Measurements from ENCODE around the gene GPR84. TPM values are rescaled to one million over a fixed set of nuclear protein-coding genes. Genes with fewer than 3 reads are reported as not detected.

Gene GPR84
- total and polyA plus RNA-seq, 9 of the 15 experiments (the other 6 are each of a cell fraction or from before 2014, with no cell fraction given): 0.07 to 0.18 (median 0.11) TPM; not detected in 5

DNA sequence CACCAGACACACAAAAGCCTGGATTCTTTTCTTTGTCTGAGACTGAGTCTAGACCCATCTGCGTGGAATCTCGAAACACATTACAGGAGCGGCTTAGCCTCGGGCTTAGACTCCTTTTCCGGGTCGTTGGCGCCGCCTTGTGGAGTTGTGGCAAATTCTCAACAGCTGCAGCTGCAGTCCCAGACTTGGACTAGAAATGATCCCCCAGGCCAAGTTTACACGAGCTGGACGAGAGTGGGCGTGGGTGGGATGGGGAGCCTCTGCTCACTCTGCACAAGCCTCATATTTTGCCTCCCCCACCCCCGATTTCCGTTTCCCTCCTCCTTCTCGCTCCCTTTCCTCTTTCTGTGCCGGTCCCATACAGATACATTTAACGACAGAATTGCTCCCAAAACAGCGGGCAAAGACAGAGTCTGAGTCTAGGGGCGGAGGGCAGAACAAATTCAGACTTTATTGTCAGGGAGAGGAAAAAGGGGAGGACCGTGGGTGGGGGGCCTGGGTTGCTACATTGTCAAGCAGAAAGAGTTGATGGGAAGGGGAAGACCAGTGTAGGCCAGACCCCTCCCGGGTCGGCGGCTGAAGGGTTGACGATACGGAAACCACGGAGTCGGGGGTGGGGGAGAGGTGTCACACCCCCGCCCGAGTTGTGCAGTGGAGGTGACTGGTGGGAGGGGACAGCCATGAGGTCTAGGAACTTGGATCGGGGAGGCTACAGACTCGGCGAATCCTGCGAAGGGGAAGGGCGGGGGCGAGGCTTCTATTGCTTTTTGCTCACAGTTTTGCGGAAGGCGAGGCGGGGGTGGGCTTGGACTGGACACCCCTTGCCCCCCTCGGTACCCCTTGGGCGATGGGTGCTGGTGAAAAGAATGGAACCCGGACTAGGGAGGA lies 4.7 kb upstream of the GPR84 start (continued):
- TF ChIP-seq ZNF644 (tag; IDR thresholded peaks at IDR 0.05; ENCODE audit: low read depth) (no peak), CAMTA2 (CRISPR knock-in tag; conservative IDR thresholded peaks at IDR 0.05) (no peak), MEF2A (IDR thresholded peaks at IDR 0.05; ENCODE audit: control insufficient read depth, low read depth, low read length) (0 out of 2 replicates have a peak, but pooled peaks have one; percentile 11), CBX8 (IDR thresholded peaks at IDR 0.05; ENCODE audit: borderline replicate concordance, extremely low read depth, low read depth, low read length, poor library complexity, severe bottlenecking) (no peak), SIN3B (IDR thresholded peaks at IDR 0.05; ENCODE audit: low read depth) (no peak), SLC30A9 (CRISPR knock-in tag; IDR thresholded peaks at IDR 0.05) (no peak), ETV6 (IDR thresholded peaks at IDR 0.05; ENCODE audit: borderline replicate concordance in 1 of 2, low read depth in 2 of 2, low read length in 1 of 2) (no peak; a peak in 1 of 4 replicates), ETV6 (CRISPR knock-in tag; IDR thresholded peaks at IDR 0.05; ENCODE audit: borderline replicate concordance) (0 out of 2 replicates have a peak, but pooled peaks have one; percentile 18), ZNF134 (CRISPR knock-in tag; conservative IDR thresholded peaks at IDR 0.05) (no peak), ZNF583 (CRISPR knock-in tag; IDR thresholded peaks at IDR 0.05) (no peak), PHF21A (IDR thresholded peaks at IDR 0.05; ENCODE audit: borderline replicate concordance, low read depth) (no peak), NFATC3 (IDR thresholded peaks at IDR 0.05) (no peak), ZBED1 (IDR thresholded peaks at IDR 0.05) (no peak), MAFK (IDR thresholded peaks at IDR 0.05; ENCODE audit: low read length) (no peak), ZNF146 (CRISPR knock-in tag; IDR thresholded peaks at IDR 0.05; ENCODE audit: unreplicated experiment) (no peak), ZNF586 (CRISPR knock-in tag; conservative IDR thresholded peaks at IDR 0.05) (no peak), HDAC6 (IDR thresholded peaks at IDR 0.05; ENCODE audit: low read depth, low read length) (no peak)
- TF ChIP-seq, protein P1, sequence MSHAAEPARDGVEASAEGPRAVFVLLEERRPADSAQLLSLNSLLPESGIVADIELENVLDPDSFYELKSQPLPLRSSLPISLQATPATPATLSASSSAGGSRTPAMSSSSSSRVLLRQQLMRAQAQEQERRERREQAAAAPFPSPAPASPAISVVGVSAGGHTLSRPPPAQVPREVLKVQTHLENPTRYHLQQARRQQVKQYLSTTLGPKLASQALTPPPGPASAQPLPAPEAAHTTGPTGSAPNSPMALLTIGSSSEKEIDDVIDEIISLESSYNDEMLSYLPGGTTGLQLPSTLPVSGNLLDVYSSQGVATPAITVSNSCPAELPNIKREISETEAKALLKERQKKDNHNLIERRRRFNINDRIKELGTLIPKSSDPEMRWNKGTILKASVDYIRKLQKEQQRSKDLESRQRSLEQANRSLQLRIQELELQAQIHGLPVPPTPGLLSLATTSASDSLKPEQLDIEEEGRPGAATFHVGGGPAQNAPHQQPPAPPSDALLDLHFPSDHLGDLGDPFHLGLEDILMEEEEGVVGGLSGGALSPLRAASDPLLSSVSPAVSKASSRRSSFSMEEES (CRISPR knock-in tag; IDR thresholded peaks at IDR 0.05): no peak
- TF ChIP-seq, protein P2, sequence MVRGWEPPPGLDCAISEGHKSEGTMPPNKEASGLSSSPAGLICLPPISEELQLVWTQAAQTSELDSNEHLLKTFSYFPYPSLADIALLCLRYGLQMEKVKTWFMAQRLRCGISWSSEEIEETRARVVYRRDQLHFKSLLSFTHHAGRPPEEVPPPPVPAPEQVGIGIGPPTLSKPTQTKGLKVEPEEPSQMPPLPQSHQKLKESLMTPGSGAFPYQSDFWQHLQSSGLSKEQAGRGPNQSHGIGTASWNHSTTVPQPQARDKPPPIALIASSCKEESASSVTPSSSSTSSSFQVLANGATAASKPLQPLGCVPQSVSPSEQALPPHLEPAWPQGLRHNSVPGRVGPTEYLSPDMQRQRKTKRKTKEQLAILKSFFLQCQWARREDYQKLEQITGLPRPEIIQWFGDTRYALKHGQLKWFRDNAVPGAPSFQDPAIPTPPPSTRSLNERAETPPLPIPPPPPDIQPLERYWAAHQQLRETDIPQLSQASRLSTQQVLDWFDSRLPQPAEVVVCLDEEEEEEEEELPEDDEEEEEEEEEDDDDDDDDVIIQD (CRISPR knock-in tag; IDR thresholded peaks at IDR 0.05): no peak
- TF ChIP-seq, protein P3, sequence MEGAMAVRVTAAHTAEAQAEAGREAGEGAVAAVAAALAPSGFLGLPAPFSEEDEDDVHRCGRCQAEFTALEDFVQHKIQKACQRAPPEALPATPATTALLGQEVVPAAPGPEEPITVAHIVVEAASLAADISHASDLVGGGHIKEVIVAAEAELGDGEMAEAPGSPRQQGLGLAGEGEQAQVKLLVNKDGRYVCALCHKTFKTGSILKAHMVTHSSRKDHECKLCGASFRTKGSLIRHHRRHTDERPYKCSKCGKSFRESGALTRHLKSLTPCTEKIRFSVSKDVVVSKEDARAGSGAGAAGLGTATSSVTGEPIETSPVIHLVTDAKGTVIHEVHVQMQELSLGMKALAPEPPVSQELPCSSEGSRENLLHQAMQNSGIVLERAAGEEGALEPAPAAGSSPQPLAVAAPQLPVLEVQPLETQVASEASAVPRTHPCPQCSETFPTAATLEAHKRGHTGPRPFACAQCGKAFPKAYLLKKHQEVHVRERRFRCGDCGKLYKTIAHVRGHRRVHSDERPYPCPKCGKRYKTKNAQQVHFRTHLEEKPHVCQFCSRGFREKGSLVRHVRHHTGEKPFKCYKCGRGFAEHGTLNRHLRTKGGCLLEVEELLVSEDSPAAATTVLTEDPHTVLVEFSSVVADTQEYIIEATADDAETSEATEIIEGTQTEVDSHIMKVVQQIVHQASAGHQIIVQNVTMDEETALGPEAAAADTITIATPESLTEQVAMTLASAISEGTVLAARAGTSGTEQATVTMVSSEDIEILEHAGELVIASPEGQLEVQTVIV (CRISPR knock-in tag; IDR thresholded peaks at IDR 0.05; ENCODE audit: borderline replicate concordance): no peak
- TF ChIP-seq, protein P4, sequence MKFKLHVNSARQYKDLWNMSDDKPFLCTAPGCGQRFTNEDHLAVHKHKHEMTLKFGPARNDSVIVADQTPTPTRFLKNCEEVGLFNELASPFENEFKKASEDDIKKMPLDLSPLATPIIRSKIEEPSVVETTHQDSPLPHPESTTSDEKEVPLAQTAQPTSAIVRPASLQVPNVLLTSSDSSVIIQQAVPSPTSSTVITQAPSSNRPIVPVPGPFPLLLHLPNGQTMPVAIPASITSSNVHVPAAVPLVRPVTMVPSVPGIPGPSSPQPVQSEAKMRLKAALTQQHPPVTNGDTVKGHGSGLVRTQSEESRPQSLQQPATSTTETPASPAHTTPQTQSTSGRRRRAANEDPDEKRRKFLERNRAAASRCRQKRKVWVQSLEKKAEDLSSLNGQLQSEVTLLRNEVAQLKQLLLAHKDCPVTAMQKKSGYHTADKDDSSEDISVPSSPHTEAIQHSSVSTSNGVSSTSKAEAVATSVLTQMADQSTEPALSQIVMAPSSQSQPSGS (CRISPR knock-in tag; IDR thresholded peaks at IDR 0.05): no peak

All from K562 (cell line).